Gastrocnemius medialis (tissue), 4 donors: ENCODE results near the gene CIAO3.

Experiments
- POLR2A ChIP-seq, 2 donors: fragments of 450-650 bp; IDR thresholded peaks; one replicate each; pipeline ENCODE4 v1.6.1; 2017; ENCODE audit warnings: antibody characterized with exemption in 2 of 2, mild to moderate bottlenecking in 2 of 2, moderate library complexity in 2 of 2
- TF ChIP-seq, protein P1 (sequence below), 5 experiments: fragments of 450-650 bp in 3 of 5; fragments of 200-600 bp in 2 of 5; sonication (generic) in 2 of 5; IDR thresholded peaks in 4 of 5; conservative IDR thresholded peaks in 1 of 5; 1 replicate in 4 of 5; 2 replicates in 1 of 5; pipeline ENCODE4 v1.5.1; 2016 to 2019; ENCODE audit warnings: antibody characterized with exemption in 5 of 5, mild to moderate bottlenecking in 3 of 5, moderate library complexity in 3 of 5

GRCh38 chr16:689175-689897, 51.5 kb downstream of the CIAO3 start:
- TF ChIP-seq, protein P1, sequence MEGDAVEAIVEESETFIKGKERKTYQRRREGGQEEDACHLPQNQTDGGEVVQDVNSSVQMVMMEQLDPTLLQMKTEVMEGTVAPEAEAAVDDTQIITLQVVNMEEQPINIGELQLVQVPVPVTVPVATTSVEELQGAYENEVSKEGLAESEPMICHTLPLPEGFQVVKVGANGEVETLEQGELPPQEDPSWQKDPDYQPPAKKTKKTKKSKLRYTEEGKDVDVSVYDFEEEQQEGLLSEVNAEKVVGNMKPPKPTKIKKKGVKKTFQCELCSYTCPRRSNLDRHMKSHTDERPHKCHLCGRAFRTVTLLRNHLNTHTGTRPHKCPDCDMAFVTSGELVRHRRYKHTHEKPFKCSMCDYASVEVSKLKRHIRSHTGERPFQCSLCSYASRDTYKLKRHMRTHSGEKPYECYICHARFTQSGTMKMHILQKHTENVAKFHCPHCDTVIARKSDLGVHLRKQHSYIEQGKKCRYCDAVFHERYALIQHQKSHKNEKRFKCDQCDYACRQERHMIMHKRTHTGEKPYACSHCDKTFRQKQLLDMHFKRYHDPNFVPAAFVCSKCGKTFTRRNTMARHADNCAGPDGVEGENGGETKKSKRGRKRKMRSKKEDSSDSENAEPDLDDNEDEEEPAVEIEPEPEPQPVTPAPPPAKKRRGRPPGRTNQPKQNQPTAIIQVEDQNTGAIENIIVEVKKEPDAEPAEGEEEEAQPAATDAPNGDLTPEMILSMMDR (IDR thresholded peaks at IDR 0.05 in 4 of 5, conservative IDR thresholded peaks at IDR 0.05 in 1 of 5), result no peak
- TF ChIP-seq POLR2A (IDR thresholded peaks at IDR 0.05), result no peak
